ENCODE measurements around the gene SLC13A2.

The SLC13A2 gene

GRCh38 chr17:28427371-28427770 is 46.1 kb upstream of the SLC13A2 start:
- TF ChIP-seq TEAD4 (IDR thresholded peaks at IDR 0.05) (no peak), ZBTB7A (IDR thresholded peaks at IDR 0.05; ENCODE audit: low read depth) (no peak), MAX (IDR thresholded peaks at IDR 0.05) (no peak), RAD21 (IDR thresholded peaks at IDR 0.05; ENCODE audit: low read depth) (no peak), TAF1 (IDR thresholded peaks at IDR 0.05; ENCODE audit: low read depth) (no peak), YY1 (IDR thresholded peaks at IDR 0.05; ENCODE audit: low read depth) (no peak), NFIC (IDR thresholded peaks at IDR 0.05) (no peak), USF1 (IDR thresholded peaks at IDR 0.05) (no peak), EP300 (IDR thresholded peaks at IDR 0.05; ENCODE audit: borderline replicate concordance) (no peak), TCF12 (IDR thresholded peaks at IDR 0.05; ENCODE audit: low read depth) (no peak), EGR1 (IDR thresholded peaks at IDR 0.05) (no peak), FOXM1 (IDR thresholded peaks at IDR 0.05; ENCODE audit: borderline replicate concordance, low read depth) (no peak), CREB1 (IDR thresholded peaks at IDR 0.05; ENCODE audit: low read depth) (no peak), CEBPB (IDR thresholded peaks at IDR 0.05) (no peak)
- TF ChIP-seq, protein P1, sequence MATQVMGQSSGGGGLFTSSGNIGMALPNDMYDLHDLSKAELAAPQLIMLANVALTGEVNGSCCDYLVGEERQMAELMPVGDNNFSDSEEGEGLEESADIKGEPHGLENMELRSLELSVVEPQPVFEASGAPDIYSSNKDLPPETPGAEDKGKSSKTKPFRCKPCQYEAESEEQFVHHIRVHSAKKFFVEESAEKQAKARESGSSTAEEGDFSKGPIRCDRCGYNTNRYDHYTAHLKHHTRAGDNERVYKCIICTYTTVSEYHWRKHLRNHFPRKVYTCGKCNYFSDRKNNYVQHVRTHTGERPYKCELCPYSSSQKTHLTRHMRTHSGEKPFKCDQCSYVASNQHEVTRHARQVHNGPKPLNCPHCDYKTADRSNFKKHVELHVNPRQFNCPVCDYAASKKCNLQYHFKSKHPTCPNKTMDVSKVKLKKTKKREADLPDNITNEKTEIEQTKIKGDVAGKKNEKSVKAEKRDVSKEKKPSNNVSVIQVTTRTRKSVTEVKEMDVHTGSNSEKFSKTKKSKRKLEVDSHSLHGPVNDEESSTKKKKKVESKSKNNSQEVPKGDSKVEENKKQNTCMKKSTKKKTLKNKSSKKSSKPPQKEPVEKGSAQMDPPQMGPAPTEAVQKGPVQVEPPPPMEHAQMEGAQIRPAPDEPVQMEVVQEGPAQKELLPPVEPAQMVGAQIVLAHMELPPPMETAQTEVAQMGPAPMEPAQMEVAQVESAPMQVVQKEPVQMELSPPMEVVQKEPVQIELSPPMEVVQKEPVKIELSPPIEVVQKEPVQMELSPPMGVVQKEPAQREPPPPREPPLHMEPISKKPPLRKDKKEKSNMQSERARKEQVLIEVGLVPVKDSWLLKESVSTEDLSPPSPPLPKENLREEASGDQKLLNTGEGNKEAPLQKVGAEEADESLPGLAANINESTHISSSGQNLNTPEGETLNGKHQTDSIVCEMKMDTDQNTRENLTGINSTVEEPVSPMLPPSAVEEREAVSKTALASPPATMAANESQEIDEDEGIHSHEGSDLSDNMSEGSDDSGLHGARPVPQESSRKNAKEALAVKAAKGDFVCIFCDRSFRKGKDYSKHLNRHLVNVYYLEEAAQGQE (IDR thresholded peaks at IDR 0.05; ENCODE audit: low read depth), result no peak

DNA sequence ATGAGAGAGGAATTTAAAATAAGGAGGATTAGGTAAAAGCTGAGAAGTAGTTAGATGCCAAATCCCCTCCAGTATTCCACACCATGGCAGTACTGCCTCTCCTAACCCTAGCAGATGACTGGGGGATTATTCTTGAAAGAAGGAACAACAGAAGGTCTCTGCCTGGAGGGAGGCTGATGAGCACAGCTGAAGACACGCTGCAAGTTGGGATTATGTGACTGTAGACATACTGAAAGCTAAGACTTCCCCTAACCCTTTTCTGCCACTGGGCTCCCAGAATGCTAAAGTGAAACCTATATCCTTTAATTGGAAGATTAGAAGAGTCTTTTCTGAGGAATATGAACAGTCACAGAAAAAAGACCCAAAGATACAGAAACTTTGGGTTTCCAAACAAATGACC is 39.7 kb upstream of the SLC13A2 start:
- no peak for TF ChIP-seq NFIC (IDR thresholded peaks at IDR 0.05)
- no peak for TF ChIP-seq EP300 (IDR thresholded peaks at IDR 0.05; ENCODE audit: borderline replicate concordance)
- TF ChIP-seq RAD21 (IDR thresholded peaks at IDR 0.05; ENCODE audit: low read depth), result no peak
- TF ChIP-seq TAF1 (IDR thresholded peaks at IDR 0.05; ENCODE audit: low read depth), result no peak
- no peak for TF ChIP-seq ZBTB7A (IDR thresholded peaks at IDR 0.05; ENCODE audit: low read depth)
- TF ChIP-seq, protein P1 (IDR thresholded peaks at IDR 0.05; ENCODE audit: low read depth), result no peak
- no peak for TF ChIP-seq EGR1 (IDR thresholded peaks at IDR 0.05)

DNA sequence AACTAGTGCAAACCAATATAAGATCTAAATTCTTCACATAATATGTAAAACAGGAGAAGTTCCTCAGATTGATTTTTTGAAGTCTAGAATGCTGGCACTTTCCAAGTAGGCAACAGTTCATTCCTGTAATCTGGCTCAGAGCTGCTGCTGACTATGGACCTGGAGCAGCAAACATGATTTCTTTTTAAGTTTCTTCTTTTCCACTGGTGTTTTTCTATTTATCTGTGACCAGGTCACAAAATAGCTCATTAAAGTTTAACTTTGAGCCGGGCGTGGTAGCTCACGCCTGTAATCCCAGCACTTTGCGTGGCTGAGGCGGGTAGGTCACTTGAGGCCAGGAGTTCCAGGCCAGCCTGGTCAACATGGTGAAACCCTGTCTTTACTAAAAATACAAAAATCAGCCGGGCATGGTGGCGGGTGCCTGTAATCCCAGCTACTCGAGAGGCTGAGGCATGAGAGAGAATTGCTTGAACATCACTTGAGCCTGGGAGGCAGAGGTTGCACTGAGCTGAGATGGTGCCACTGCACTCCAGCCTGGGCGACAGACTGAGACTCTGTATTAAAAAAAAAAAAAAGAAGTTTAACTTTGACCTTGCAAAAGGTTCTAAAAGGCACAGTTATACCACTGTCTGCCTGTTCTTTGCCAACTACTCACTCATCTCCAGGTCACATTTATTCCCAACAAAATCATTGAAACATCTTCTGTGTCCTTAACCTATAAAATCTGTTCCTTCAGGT is 29.4 kb upstream of the SLC13A2 start:
- TF ChIP-seq TEAD4 (IDR thresholded peaks at IDR 0.05), result no peak
- TF ChIP-seq CEBPB (IDR thresholded peaks at IDR 0.05), result no peak
- no peak for TF ChIP-seq TAF1 (IDR thresholded peaks at IDR 0.05; ENCODE audit: low read depth)
- TF ChIP-seq EGR1 (IDR thresholded peaks at IDR 0.05), result no peak
- no peak for TF ChIP-seq NFIC (IDR thresholded peaks at IDR 0.05)
- no peak for TF ChIP-seq USF1 (IDR thresholded peaks at IDR 0.05)
- no peak for TF ChIP-seq YY1 (IDR thresholded peaks at IDR 0.05; ENCODE audit: low read depth)
- no peak for TF ChIP-seq FOXM1 (IDR thresholded peaks at IDR 0.05; ENCODE audit: borderline replicate concordance, low read depth)
- TF ChIP-seq, protein P1 (IDR thresholded peaks at IDR 0.05; ENCODE audit: low read depth), result no peak
- no peak for TF ChIP-seq RAD21 (IDR thresholded peaks at IDR 0.05; ENCODE audit: low read depth)
- no peak for TF ChIP-seq EP300 (IDR thresholded peaks at IDR 0.05; ENCODE audit: borderline replicate concordance)
- no peak for TF ChIP-seq MAX (IDR thresholded peaks at IDR 0.05)
- TF ChIP-seq TCF12 (IDR thresholded peaks at IDR 0.05; ENCODE audit: low read depth), result no peak
- TF ChIP-seq ZBTB7A (IDR thresholded peaks at IDR 0.05; ENCODE audit: low read depth), result no peak
- no peak for TF ChIP-seq CREB1 (IDR thresholded peaks at IDR 0.05; ENCODE audit: low read depth)

DNA sequence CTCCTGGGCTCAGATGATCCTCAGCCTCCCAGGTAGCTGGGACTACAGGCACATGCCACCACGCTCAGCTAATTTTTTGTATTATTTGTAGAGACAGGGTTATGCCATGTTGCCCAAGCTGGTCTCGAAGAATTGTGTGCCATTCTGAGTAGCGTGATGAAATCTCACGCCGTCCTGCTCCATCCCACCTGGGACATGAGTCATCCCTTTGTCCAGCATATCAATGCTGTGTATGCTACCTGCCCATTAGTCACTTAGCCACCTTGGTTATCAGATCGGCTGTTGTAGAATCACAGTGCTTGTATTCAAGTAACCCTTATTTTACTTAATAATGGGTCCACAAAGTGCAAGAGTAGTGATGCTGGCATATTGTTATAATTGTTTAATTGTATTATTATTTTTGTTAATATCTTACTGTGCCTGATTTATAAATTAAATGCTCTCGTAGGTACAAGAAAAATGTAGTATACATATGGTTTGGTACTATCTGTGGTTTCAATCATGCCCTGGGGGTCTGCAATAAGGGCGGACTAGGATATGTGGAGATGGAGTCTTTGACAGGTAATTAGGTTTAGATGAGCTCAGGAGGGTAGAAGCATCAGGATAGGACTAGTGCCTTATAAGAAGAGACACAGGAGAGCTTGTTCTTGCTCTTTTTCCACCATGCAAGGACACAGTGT is 26.6 kb upstream of the SLC13A2 start:
- TF ChIP-seq EP300 (IDR thresholded peaks at IDR 0.05; ENCODE audit: borderline replicate concordance) (no peak), YY1 (IDR thresholded peaks at IDR 0.05; ENCODE audit: low read depth) (no peak), RAD21 (IDR thresholded peaks at IDR 0.05; ENCODE audit: low read depth) (no peak), USF1 (IDR thresholded peaks at IDR 0.05) (no peak), TEAD4 (IDR thresholded peaks at IDR 0.05) (no peak), TAF1 (IDR thresholded peaks at IDR 0.05; ENCODE audit: low read depth) (no peak), ZBTB7A (IDR thresholded peaks at IDR 0.05; ENCODE audit: low read depth) (no peak), NFIC (IDR thresholded peaks at IDR 0.05) (no peak)
